Body of pancreas (tissue), 4 donors: ENCODE results near the gene AUTS2. TPM values are rescaled to one million over a fixed set of nuclear protein-coding genes. Genes with fewer than 3 reads are reported as not detected.

Experiments
- ATAC-seq: fragments of 150-250 bp; one replicate; pipeline ENCODE4 v1.9.1; 2016
- DNase-seq, 4 donors: peaks; one replicate each; pipeline ENCODE4 v3.0.0-alpha.2; 2019
- H3K27ac ChIP-seq, 4 donors: fragments of 200-600 bp; sonication (generic); 1 replicate in 3 of 4; 2 replicates in 1 of 4; pipeline versions ENCODE4 v1.5.1 to v1.6.1; 2016 to 2019; ENCODE audit warnings: mild to moderate bottlenecking in 1 of 4, mixed read lengths in 1 of 4, moderate library complexity in 1 of 4
- H3K27me3 ChIP-seq, 2 donors: fragments of 200-600 bp; sonication (generic); one replicate each; pipeline ENCODE4 v1.6.0; 2016; ENCODE audit warnings: mild to moderate bottlenecking in 1 of 2
- H3K36me3 ChIP-seq, 2 donors: fragments of 200-600 bp; sonication (generic); replicated peaks in 1 of 2; 2 replicates each; pipeline ENCODE4 v1.5.1; 2016; ENCODE audit warnings: low read depth in 2 of 2; ENCODE audit not compliant: insufficient read depth in 1 of 2
- H3K4me1 ChIP-seq: fragments of 200-600 bp; sonication (generic); one replicate; pipeline ENCODE4 v1.6.0; 2016
- H3K4me3 ChIP-seq, 2 donors: fragments of 200-600 bp; sonication (generic); 1 replicate in 1 of 2; 2 replicates in 1 of 2; pipeline ENCODE4 v1.5.1; 2016 to 2019
- H3K9me3 ChIP-seq, 3 donors: fragments of 200-600 bp; sonication (generic); 1 replicate in 2 of 3; 2 replicates in 1 of 3; pipeline ENCODE4 v1.5.1; 2016
- CTCF ChIP-seq, 7 experiments: fragments of 450-650 bp in 4 of 7; fragments of 200-600 bp in 3 of 7; sonication (generic) in 3 of 7; IDR thresholded peaks; one replicate each; pipeline ENCODE4 v1.5.1; 2016 to 2019; ENCODE audit warnings: antibody characterized with exemption in 7 of 7
- POLR2A ChIP-seq, 3 donors: fragments of 450-650 bp; IDR thresholded peaks; one replicate each; pipeline ENCODE4 v1.6.1; 2016; ENCODE audit warnings: antibody characterized with exemption in 3 of 3, mild to moderate bottlenecking in 2 of 3
- WGBS, 2 donors: methylation state at CpG; one replicate each; pipeline ENCODE4 v1.1.5; 2017; 5-methylcytosine and 5-hydroxymethylcytosine counted together
- intact Hi-C: fragments of 100-400 bp; cut with DNase I; formaldehyde crosslinking; loops from one replicate; pipeline ENCODE4 v1.15.1; 2023
- total RNA-seq, 2 donors: library from RNA; depleted of rRNA; stranded (reverse); fragments of >200 nt; gene quantifications; one replicate each; pipeline ENCODE4 v1.1.0, GENCODE V29; 2016

Gene AUTS2
- total RNA-seq, 2 donors from 2014 or later = 11.7 to 18.5 TPM

DNA sequence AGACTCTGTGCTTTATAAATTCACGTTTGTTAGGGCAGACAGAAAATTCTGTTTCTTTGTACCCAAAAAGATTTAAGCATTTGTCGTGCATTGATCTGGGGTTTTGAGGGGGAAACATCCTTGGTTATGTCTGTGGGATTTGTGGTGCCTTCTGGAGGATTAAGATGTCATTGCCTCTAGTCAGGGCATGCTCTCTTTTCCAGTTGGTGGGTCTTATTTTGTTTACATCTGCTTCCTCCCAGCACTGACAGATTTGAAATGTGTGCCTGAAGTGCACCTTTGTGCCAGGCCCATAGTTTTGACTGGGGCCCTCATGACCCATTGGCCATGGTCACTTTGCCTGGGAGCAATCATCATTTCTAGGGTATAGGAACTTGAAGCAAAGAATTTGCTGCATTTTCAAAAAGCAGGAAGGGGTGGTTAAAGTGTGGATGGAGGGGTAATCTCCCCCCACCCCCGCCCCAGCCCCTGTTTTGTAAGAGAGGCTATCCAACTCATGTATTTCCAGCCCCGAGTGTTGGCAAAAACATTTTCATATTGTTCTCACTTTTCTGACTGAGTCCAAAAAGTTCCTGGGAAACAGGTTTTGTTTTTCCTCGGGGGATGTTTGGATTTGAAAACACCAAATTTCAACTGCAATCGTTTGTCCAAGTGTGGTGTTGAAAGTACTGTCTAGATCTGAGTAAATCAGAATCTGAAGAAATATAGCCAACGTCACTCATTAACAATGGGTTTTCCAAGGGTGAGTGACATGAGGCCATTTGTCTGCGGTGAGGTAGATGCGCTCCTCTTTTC, 1145.5 kb downstream of the AUTS2 start:
- intact Hi-C loops = no loop called here

GRCh38 chr7:70744492-70744891, 1146.2 kb downstream of the AUTS2 start:
- Histone ChIP-seq H3K27ac (no peak overlapping the region), H3K9me3 (no peaks in the 10 kb centered on the region), H3K36me3 (no peaks in the 10 kb centered on the region), H3K4me3 (no peak overlapping the region), H3K27me3 (no peaks in the 10 kb centered on the region), H3K4me1 (no peaks in the 10 kb centered on the region)
- ATAC-seq = no peak
- no peak for DNase-seq
- intact Hi-C loops = no loop called here
- TF ChIP-seq CTCF (IDR thresholded peaks at IDR 0.05) = no peak
- whole genome bisulfite sequencing, 2 donors = 77 to 83% methylated on average over 12 of the region's 12 CpGs

More for the DNA sequence above, 1145.5 kb downstream of the AUTS2 start:
- Histone ChIP-seq H3K9me3 (no peaks in the 10 kb centered on the region), H3K36me3 (no peaks in the 10 kb centered on the region), H3K27me3 (no peaks in the 10 kb centered on the region), H3K4me3 (no peak overlapping the region), H3K4me1 (no peaks in the 10 kb centered on the region), H3K27ac (no peak overlapping the region)
- TF ChIP-seq CTCF (IDR thresholded peaks at IDR 0.05) (no peak), POLR2A (IDR thresholded peaks at IDR 0.05) (no peak)
- no peak for DNase-seq
- 65 to 72% methylated on average over 9 of the region's 9 CpGs for WGBS, 2 donors
- no peak for ATAC-seq

DNA sequence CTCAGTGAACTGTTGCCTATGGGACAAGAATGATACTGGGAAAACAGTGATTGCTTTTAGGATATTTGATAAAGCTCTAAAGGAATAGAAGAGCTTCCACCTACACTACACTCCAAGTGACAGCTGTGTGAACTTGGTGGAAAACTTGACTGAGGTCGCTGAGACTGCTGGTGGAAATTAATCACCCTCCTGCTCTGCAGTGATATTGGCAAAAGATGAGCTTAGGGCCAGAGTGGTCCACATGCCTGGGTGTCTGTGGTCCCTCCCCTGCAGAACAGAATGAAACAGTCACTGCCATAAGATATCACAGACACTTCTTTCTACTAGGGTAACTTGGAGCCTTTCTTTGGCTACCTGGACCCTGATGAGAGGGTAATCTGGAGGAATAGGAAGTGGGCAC, 1151.6 kb downstream of the AUTS2 start:
- TF ChIP-seq CTCF (IDR thresholded peaks at IDR 0.05) (no peak), POLR2A (IDR thresholded peaks at IDR 0.05) (no peak)
- DNase-seq (no peak), ATAC-seq (no peak)
- Histone ChIP-seq H3K36me3 (no peaks in the 10 kb centered on the region), H3K4me1 (no peaks in the 10 kb centered on the region), H3K4me3 (no peak overlapping the region), H3K27me3 (no peaks in the 10 kb centered on the region), H3K27ac (no peak overlapping the region), H3K9me3 (no peaks in the 10 kb centered on the region)
- WGBS, 2 donors = 45 to 50% methylated on average over 1 of the region's 1 CpG
- intact Hi-C loops = no loop called here

GRCh38 chr7:70751895-70752294, 1153.6 kb downstream of the AUTS2 start:
- Histone ChIP-seq H3K4me3 (no peak overlapping the region), H3K4me1 (no peaks in the 10 kb centered on the region), H3K36me3 (no peaks in the 10 kb centered on the region), H3K27ac (no peak overlapping the region), H3K27me3 (no peaks in the 10 kb centered on the region), H3K9me3 (no peaks in the 10 kb centered on the region)
- DNase-seq (no peak), ATAC-seq (no peak)
- intact Hi-C loops = no loop called here
- TF ChIP-seq CTCF (IDR thresholded peaks at IDR 0.05) = no peak
- no peak for TF ChIP-seq POLR2A (IDR thresholded peaks at IDR 0.05)
- WGBS, 2 donors = 90 to 91% methylated on average over 5 of the region's 5 CpGs

DNA sequence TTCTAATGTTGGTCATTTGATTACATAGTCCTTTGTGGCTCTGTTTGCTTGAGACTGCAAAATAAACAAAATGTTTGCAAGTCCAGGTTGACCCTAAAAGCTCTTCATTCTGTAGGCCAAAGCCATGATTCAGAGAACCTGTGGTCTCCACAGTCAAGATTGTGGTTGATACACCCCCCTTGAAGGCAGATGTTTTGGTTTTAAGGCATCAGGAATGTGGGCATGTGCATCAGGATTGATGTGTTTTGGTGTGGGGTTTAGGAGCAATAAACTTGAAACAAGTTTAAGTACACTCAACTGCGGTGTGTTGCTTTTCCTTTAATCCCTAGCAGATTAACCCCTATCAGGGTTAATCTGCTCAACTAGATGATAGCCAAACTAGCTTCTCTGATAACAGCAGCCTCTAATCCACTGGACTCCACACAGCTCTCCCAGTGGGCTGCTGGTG, 1154.5 kb downstream of the AUTS2 start:
- H3K27ac ChIP-seq = no peak overlapping the region
- DNase-seq = no peak
- intact Hi-C loops = no loop called here

More for the DNA sequence above, 1154.5 kb downstream of the AUTS2 start:
- Histone ChIP-seq H3K9me3 (no peaks in the 10 kb centered on the region), H3K4me1 (no peaks in the 10 kb centered on the region), H3K4me3 (no peak overlapping the region), H3K36me3 (no peaks in the 10 kb centered on the region), H3K27me3 (no peaks in the 10 kb centered on the region)
- TF ChIP-seq POLR2A (IDR thresholded peaks at IDR 0.05) = no peak
- no peak for TF ChIP-seq CTCF (IDR thresholded peaks at IDR 0.05)
- 70 to 92% methylated on average over 1 of the region's 1 CpG for WGBS, 2 donors
- no peak for ATAC-seq
